IMR-90 (cell line): ENCODE data around the gene DOK6. TPM values are rescaled to one million over a fixed set of nuclear protein-coding genes. Genes with fewer than 3 reads are reported as not detected.

Source experiments
- ATAC-seq: fragments of 200-7000 bp; cut with Tn5 transposase; 2 replicates; pipeline ENCODE4 v1.9.1; 2020; ENCODE audit warnings: low read depth, mild to moderate bottlenecking, moderate library complexity
- BruUV-seq: library from RNA; stranded (reverse); fragments of 400-500 nt; replicated peaks from 2 replicates; lab custom pipeline; 2021; lab: Mats Ljungman, UMichigan
- CTCF ChIA-PET: fragments of 300-600 bp; formaldehyde crosslinking; extraction: SDS; loops from one replicate; lab custom pipeline; 2021; ENCODE audit warnings: antibody characterized with exemption; lab: Yijun Ruan, JAX
- POLR2A ChIA-PET: fragments of 300-600 bp; sonication (Branson Sonifier 250); formaldehyde crosslinking; loops from one replicate; lab custom pipeline; 2022; ENCODE audit warnings: antibody characterized with exemption; ENCODE audit not compliant: unreplicated experiment; lab: Charles Lee
- DNase-seq: peaks from one replicate; pipeline ENCODE4 v3.0.0; 2013
- H2AFZ ChIP-seq: replicated peaks from 2 replicates; pipeline ENCODE3; 2013; ENCODE audit warnings: low read length, mild to moderate bottlenecking; ENCODE audit not compliant: poor library complexity
- H2AK5ac ChIP-seq: 2 replicates; pipeline ENCODE4 v1.6.1; 2013; ENCODE audit warnings: low read depth, low read length, inconsistent platforms
- H2AK9ac ChIP-seq: replicated peaks from 2 replicates; pipeline ENCODE3; 2013; ENCODE audit warnings: mild to moderate bottlenecking, low read depth, low read length, moderate library complexity; ENCODE audit not compliant: poor library complexity
- H2BK120ac ChIP-seq: 2 replicates; pipeline ENCODE4 v1.6.1; 2013; ENCODE audit warnings: low read depth, low read length, inconsistent platforms
- H2BK15ac ChIP-seq: 3 replicates; pipeline ENCODE4 v1.6.1; 2013; ENCODE audit warnings: low read depth, low read length, inconsistent platforms
- H2BK20ac ChIP-seq: 2 replicates; pipeline ENCODE4 v1.6.1; 2013; ENCODE audit warnings: low read depth, mild to moderate bottlenecking, inconsistent platforms, low read length, moderate library complexity
- H2BK5ac ChIP-seq: 2 replicates; pipeline ENCODE4 v1.6.1; 2013; ENCODE audit warnings: mild to moderate bottlenecking, low read depth, low read length, inconsistent platforms; ENCODE audit not compliant: poor library complexity, severe bottlenecking
- H3K14ac ChIP-seq: replicated peaks from 2 replicates; pipeline ENCODE4 v1.6.1; 2013; ENCODE audit warnings: low read depth, low read length, inconsistent platforms
- H3K18ac ChIP-seq: 2 replicates; pipeline ENCODE4 v1.6.1; 2013; ENCODE audit warnings: low read depth, low read length, control low read depth
- H3K23ac ChIP-seq: 2 replicates; pipeline ENCODE4 v1.6.1; 2013; ENCODE audit warnings: low read depth, low read length, inconsistent platforms
- H3K27ac ChIP-seq: 2 replicates; pipeline ENCODE4 v1.5.1; 2013; ENCODE audit warnings: mild to moderate bottlenecking, control low read depth, low read length; ENCODE audit not compliant: insufficient read depth
- H3K27me3 ChIP-seq: 2 replicates; pipeline ENCODE4 v1.6.1; 2013; ENCODE audit warnings: low read length; ENCODE audit not compliant: control insufficient read depth, insufficient read depth
- H3K36me3 ChIP-seq: 2 replicates; pipeline ENCODE4 v1.6.1; 2013; ENCODE audit warnings: low read length, mixed read lengths; ENCODE audit not compliant: control insufficient read depth, insufficient read depth
- H3K4ac ChIP-seq: 2 replicates; pipeline ENCODE4 v1.6.1; 2013; ENCODE audit warnings: low read depth, low read length, inconsistent platforms
- H3K4me1 ChIP-seq: 2 replicates; pipeline ENCODE4 v1.6.1; 2013; ENCODE audit warnings: low read length, mixed read lengths; ENCODE audit not compliant: control insufficient read depth, insufficient read depth
- H3K4me2 ChIP-seq: 2 replicates; pipeline ENCODE4 v1.6.1; 2013; ENCODE audit warnings: low read depth, mild to moderate bottlenecking, control low read depth, low read length, moderate library complexity
- H3K4me3 ChIP-seq: 2 replicates; pipeline ENCODE4 v1.5.1; 2013; ENCODE audit warnings: low read depth, mild to moderate bottlenecking, control low read depth, low read length, moderate library complexity; ENCODE audit not compliant: insufficient read depth
- H3K56ac ChIP-seq: 2 replicates; pipeline ENCODE4 v1.6.1; 2013; ENCODE audit warnings: low read length, inconsistent platforms; ENCODE audit not compliant: insufficient read depth; ENCODE audit errors: extremely low read depth
- H3K79me1 ChIP-seq, 2 experiments: 2 replicates each; pipeline ENCODE4 v1.6.1; 2013; ENCODE audit warnings: low read length in 2 of 2, inconsistent platforms in 1 of 2, low read depth in 1 of 2
- H3K9ac ChIP-seq: 2 replicates; pipeline ENCODE4 v1.6.1; 2013; ENCODE audit warnings: low read depth, low read length, control low read depth
- H3K9me1 ChIP-seq: 2 replicates; pipeline ENCODE4 v1.6.1; 2013; ENCODE audit warnings: low read length, inconsistent platforms; ENCODE audit not compliant: insufficient read depth
- H3K9me3 ChIP-seq: 2 replicates; pipeline ENCODE4 v1.6.1; 2013; ENCODE audit warnings: low read length; ENCODE audit not compliant: control insufficient read depth, insufficient read depth
- H4K20me1 ChIP-seq: 2 replicates; pipeline ENCODE4 v1.6.1; 2013; ENCODE audit warnings: low read length, inconsistent platforms; ENCODE audit not compliant: insufficient read depth
- H4K5ac ChIP-seq: 2 replicates; pipeline ENCODE4 v1.6.1; 2013; ENCODE audit warnings: mild to moderate bottlenecking, low read depth, low read length, control low read depth
- H4K8ac ChIP-seq, 2 experiments: 2 replicates each; pipeline ENCODE4 v1.6.1; 2013; ENCODE audit warnings: low read depth in 2 of 2, low read length in 2 of 2, control low read depth in 1 of 2, inconsistent platforms in 1 of 2
- H4K91ac ChIP-seq: 2 replicates; pipeline ENCODE4 v1.6.1; 2013; ENCODE audit warnings: low read depth, low read length, inconsistent platforms; ENCODE audit not compliant: insufficient read depth
- ELK1 ChIP-seq: fragments of 150-350 bp; IDR thresholded peaks from 2 replicates; pipeline ENCODE4 v1.6.1; 2016; ENCODE audit warnings: low read depth, mild to moderate bottlenecking, low read length, moderate library complexity, borderline replicate concordance
- FOS ChIP-seq: fragments of 150-350 bp; IDR thresholded peaks from 2 replicates; pipeline ENCODE4 v1.6.1; 2016; ENCODE audit warnings: low read depth, low read length
- MAFK ChIP-seq: IDR thresholded peaks from 2 replicates; pipeline ENCODE4 v1.6.1; 2012; ENCODE audit warnings: low read depth, low read length, improper control_type of control experiment
- MAZ ChIP-seq: IDR thresholded peaks from 2 replicates; pipeline ENCODE4 v1.6.1; 2012; ENCODE audit warnings: low read depth, mild to moderate bottlenecking, low read length, improper control_type of control experiment, moderate library complexity, borderline replicate concordance
- MXI1 ChIP-seq: IDR thresholded peaks from 2 replicates; pipeline ENCODE4 v1.6.1; 2012; ENCODE audit warnings: low read depth, mild to moderate bottlenecking, low read length, moderate library complexity, borderline replicate concordance
- POLR2A ChIP-seq: IDR thresholded peaks from 2 replicates; pipeline ENCODE4 v1.6.1; 2012; ENCODE audit warnings: mild to moderate bottlenecking, low read depth, low read length
- WGBS, 2 experiments: methylation state at CpG; one replicate each; pipeline versions ENCODE4 v1.1.5 to v1.1.7; 2013; ENCODE audit warnings: missing lambda C conversion rate in 2 of 2; ENCODE audit not compliant: insufficient read length in 1 of 2; ENCODE audit errors: extremely low coverage in 2 of 2; 5-methylcytosine and 5-hydroxymethylcytosine counted together
- dilution Hi-C: fragments of 300-500 bp; cut with HindIII; formaldehyde crosslinking; loops from one replicate; pipeline ENCODE4 v1.14.3; 2018; ENCODE audit warnings: low sequenced_read_pairs; ENCODE audit not compliant: unreplicated experiment
- in situ Hi-C: fragments of 300-500 bp; cut with MboI; formaldehyde crosslinking; loops from 3 replicates; pipeline ENCODE4 v1.14.3; 2019; ENCODE audit warnings: low sequenced_read_pairs, inconsistent platforms, mixed read lengths
- intact Hi-C: fragments of 100-400 bp; cut with micrococcal nuclease; formaldehyde crosslinking; loops from 2 replicates; pipeline ENCODE4 v1.10.0; 2022
- polyA plus RNA-seq, 3 experiments: library from polyadenylated mRNA; depleted of rRNA; stranded (reverse); fragments of >200 nt; gene quantifications; 2 replicates each; pipeline ENCODE4 v1.2.3, GENCODE V29; 2012; ENCODE audit warnings: low replicate concordance in 1 of 3
- total RNA-seq: library from RNA; depleted of rRNA; stranded (reverse); fragments of >200 nt; gene quantifications from 2 replicates; pipeline ENCODE4 v1.2.3, GENCODE V29; 2012

The DOK6 gene
- total and polyA plus RNA-seq, 2 of the 4 experiments (the other 2 are of a cell fraction), result 1.9 to 2.7 TPM

- no peaks in the 10 kb centered on the region for H3K79me1 ChIP-seq
- H3K14ac ChIP-seq, result no peak overlapping the region
- dilution Hi-C loops, result no loop called here
- no peak overlapping the region for H2BK20ac ChIP-seq
- no peak overlapping the region for H3K27ac ChIP-seq
- no peak overlapping the region for H2AK9ac ChIP-seq
- no peaks in the 10 kb centered on the region for H3K9me1 ChIP-seq
- ATAC-seq (no peak), DNase-seq (peak; percentile 9)
- H4K8ac ChIP-seq, result no peak overlapping the region
- no peak overlapping the region for H3K56ac ChIP-seq
- no peaks in the 10 kb centered on the region for H3K36me3 ChIP-seq
- H3K4me1 ChIP-seq, result no peaks in the 10 kb centered on the region
- H2BK5ac ChIP-seq, result no peak overlapping the region
- no peak overlapping the region for H3K18ac ChIP-seq
- no peak overlapping the region for H3K9ac ChIP-seq
- H3K27me3 ChIP-seq, result no peaks in the 10 kb centered on the region
- no peak overlapping the region for H4K91ac ChIP-seq
- H2BK15ac ChIP-seq, result no peak overlapping the region
- CTCF ChIA-PET, result no interaction called here
- POLR2A ChIA-PET, result interaction anchor here (0.6 kb wide), 1 partner anchor 10 kb away, joined by 6 read pairs; no protein-coding TSS in a partner anchor
- H3K4me3 ChIP-seq, result no peak overlapping the region
- H3K4me2 ChIP-seq, result no peak overlapping the region
- no TSS peak for BruUV-seq
- H4K20me1 ChIP-seq, result no peaks in the 10 kb centered on the region
- no CpG with 5 or more reads among the region's 2 CpGs for WGBS, 2 experiments
- in situ Hi-C loops, result no loop called here
- H3K4ac ChIP-seq, result no peak overlapping the region
- no peak for TF ChIP-seq POLR2A
- no peak for TF ChIP-seq MAZ
- no peak for TF ChIP-seq MAFK
- no peak for TF ChIP-seq ELK1
- TF ChIP-seq FOS, result no peak
- TF ChIP-seq MXI1, result no peak
- intact Hi-C loops, result no loop called here
- H3K23ac ChIP-seq, result no peak overlapping the region
- no peak overlapping the region for H2AK5ac ChIP-seq
- no peak overlapping the region for H4K5ac ChIP-seq
- no peaks in the 10 kb centered on the region for H3K9me3 ChIP-seq
- no peak overlapping the region for H2BK120ac ChIP-seq
- H2AFZ ChIP-seq, result no peak overlapping the region
Observed at GRCh38 chr18:69736730-69737129, 336.0 kb downstream of the DOK6 start.
